Nucleus accumbens (tissue), 56 donors: ENCODE data around the gene FNDC3B.
"Not testable (repeated sequence)": the region's sequence is repeated elsewhere in the genome, so short reads cannot be mapped to it uniquely, and the experiment has no call there.

Source experiments
- DNase-seq, 56 donors: peaks; one replicate each; lab custom pipeline; 2025; lab: John Stamatoyannopoulos, UW

Gene FNDC3B

DNA sequence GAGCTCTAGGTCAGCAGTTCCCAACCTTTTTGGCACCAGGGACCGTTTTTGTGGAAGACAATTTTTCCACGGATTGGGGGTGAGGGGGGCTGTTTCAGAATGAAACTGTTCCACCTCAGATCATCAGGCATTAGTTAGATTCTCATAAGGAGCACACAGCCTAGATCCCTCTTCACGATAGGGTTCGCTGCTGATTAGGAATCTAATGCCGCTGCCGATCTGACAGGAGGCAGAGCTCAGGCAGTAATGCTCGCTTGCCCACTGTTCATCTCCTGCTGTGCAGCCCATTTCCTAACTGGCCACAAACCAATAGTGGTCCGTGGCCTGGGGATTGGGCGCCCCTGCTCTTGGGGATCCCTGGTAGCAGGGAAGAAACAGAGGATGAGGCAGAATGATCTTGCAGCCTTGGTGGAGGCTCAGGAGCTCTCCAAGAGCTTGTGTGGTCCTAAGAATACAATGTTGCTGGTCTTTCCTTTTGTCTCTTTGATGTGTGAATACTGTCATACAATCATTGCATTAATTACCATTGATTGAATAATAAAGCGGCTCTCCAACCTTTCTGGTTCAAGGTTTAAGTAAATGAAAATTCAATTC is 183.2 kb downstream of the FNDC3B start:
- DNase-seq = no peak

DNA sequence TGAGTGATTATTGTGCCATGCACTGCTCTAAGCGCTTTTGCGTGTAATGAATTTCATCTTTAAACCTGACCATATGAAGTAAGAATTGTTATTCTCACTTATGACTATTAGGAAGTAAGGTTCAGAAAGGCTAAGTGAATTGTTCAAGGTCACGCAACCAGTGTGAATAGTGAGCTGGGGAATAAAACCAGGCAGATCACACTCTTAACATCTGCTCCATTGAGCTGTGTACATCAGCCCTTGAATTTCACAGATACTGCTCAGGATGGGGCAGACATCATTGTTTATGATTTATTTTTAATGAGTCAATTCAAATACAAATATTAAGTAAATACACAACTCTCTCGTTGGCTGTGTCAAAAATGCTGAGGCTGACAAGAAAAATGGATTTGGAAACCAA is 184.5 kb downstream of the FNDC3B start:
- no peak for DNase-seq

DNA sequence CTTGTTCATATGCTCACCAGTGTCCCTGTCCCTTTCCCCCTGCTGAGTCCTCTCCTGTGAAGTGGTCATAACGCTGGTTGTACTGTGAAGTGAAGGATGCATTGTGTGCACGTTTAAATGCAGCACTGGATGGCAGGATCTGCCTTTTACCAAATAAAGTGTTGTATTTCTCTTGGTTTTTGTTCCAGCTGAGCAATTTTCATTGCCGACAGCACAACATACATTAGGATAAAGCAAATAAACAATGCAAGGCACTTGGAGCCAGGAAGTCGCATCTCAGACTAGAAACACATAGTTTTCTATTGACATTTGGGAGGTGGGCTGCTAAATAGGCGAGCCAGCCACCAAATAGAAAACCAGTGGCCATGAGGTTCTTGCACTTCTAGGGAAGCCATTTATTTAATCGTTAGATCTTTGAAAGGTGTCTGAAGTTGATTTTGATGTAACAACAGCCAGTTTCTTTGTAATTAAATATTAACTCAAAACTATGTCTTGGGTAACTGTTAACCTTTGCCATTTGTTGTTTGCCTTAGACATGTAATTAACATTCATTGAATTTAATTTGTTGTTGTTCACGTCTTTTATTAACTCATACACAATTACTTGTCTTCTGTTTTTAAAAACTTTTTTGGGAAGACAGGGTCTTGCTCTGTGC is 185.3 kb downstream of the FNDC3B start:
- DNase-seq = no peak

- DNase-seq = no peak
These were observed 185.9 kb downstream of the FNDC3B start for GRCh38 chr3:172225215-172225707.

DNA sequence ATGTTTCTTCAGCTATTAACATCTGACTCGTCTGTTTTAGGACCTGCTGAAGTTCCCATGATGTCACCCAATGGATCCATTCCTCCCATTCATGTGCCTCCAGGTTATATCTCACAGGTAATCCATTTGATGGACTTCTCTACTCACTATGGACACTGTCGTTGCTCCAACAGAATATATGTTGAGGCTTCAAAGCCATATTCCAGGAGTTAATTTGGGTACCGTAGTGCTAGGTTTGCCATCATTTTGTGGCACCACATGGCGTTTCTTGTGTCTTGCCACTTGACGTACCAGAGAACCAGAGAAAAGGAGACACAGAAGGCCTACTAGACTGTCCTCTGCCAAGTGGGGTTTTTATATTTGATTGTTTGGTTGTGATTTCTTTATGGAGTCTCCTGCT is 187.5 kb downstream of the FNDC3B start:
- DNase-seq = no peak

- DNase-seq = no peak
These were observed 188.1 kb downstream of the FNDC3B start for GRCh38 chr3:172227340-172228035.

DNA sequence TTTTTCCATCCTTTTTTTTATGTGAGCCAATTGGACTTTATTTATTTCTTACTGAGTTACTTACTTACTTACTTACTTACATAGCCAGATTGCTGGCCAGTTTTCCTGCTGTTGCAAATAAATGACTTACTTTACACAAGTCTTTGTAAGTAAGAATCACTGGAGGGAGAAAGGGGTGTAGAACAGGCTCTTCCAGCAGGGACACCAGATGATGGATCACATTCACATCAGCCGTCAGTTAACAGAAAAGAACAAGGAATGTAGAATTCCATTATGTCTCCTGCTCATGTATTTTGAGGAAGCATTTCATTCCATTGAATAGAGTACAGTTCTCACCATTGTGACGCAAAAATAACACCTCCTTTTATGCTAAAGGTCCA is 188.6 kb downstream of the FNDC3B start:
- no peak for DNase-seq

- DNase-seq = no peak
These were observed 190.1 kb downstream of the FNDC3B start for GRCh38 chr3:172229462-172229861.

DNA sequence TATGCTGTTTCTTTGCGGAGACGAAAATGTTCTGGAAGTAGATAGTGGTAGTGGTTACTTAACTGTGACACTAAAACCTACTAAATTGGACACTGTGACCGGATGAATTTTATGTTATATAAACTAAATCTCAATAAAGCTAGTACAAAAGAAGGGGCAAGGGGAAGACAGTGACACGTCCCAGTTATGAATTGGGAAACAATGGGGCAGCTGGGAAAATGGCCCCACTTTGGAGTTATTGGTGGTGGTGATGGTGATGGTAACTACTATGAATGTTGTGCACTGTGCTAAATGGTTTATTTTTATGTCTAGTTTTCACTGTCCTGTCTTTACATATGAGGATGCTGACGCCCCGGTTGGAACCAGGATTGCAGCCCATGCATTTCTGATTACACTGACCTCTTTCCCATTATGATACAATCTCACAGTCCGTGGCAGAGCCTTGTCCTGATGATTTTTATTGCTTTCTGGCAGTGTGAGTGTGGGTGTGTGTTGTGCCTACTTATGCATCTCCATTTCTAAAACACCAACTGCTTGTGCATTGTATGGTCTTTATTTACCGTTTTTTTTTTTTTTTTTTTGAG is 192.0 kb downstream of the FNDC3B start:
- no peak for DNase-seq

DNA sequence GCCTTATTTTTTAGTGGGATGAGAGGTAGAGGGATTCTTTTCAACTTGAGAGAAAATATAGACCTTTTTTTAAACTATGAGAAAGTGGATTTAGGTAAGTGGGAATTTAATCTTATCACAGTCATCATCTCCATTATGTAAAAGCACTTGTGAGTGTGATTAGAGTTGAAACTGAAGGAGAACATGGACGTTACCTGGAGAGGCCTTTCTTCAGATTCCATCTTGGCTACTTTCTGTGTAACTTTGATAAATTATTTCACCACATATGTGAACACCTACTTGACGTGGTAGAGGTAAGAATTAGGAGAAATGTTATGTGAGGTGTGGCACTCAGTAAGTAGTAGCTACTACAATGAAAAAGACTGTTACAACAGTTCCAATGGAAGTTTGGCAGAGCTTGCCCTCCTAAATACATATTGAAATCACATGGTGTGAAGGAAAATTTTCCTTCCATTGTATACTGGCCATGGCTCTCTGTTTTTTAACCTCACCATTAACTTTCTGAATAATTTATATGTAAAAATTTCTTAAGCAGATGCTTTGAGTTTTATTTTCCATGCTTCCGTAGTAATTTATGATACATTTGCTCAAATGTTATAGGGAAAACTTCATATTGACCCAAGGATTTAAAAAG is 193.3 kb downstream of the FNDC3B start:
- no peak for DNase-seq

DNA sequence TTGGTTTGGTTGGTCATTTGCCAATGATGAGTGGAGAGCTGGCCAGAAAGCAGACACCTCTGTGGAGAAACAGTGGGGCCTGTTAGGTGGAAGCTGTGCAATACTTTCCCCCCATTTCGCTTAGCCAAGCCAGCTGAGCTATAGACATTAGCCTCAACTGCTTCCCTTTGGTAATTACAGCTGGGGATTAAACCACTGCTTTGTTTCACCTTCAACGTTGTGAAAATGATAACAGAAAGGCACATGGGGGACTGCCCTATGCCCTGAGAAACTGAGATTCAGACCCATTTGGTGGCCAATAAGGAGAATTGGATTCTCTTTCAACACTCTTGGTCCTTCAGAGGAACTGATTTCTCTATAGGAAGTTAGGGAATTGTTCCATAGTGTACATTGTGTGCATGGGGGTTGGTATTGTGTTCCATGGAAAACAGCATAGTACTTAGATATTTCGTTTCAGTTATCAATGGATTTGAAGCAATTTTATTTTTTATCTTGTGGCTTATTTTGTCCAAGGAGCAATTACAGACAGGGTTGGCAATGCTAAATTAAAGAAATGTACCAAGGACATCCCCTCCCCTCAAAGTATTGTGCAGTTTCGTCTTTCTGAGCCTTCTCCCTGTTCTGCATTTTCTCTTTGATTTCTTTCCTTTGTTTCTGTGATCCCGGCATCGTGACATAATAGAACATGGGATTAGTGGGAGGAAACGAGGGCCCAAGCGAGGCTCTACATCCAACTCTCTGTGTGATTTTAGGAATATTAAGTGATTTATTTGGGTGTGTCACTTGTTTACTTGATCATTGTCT is 194.3 kb downstream of the FNDC3B start:
- DNase-seq = no peak

DNA sequence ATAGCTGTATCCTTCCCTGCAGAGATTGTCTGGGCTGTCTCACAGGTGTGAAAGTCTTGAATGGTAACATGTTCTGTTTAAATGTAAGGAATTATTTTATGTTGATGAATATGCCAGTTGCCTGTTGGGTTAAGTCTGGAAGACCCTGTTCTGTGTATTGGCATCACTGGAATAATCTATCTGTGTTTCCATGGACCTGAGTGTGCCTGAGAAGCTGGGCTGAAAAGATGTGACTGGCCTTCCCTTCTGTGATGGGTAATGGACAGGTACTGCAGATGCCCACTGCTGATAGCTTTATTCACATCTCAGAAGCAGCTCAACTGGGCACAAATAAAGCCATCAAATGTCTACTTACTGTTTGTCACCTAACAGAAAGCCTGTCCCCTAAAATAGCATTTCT is 196.3 kb downstream of the FNDC3B start:
- DNase-seq = no peak

- no peak for DNase-seq
These were observed 197.7 kb downstream of the FNDC3B start for GRCh38 chr3:172236771-172237742.

GRCh38 chr3:172238188-172238587 is 198.8 kb downstream of the FNDC3B start:
- no peak for DNase-seq

- no peak for DNase-seq
These were observed 199.9 kb downstream of the FNDC3B start for GRCh38 chr3:172239218-172239790.

DNA sequence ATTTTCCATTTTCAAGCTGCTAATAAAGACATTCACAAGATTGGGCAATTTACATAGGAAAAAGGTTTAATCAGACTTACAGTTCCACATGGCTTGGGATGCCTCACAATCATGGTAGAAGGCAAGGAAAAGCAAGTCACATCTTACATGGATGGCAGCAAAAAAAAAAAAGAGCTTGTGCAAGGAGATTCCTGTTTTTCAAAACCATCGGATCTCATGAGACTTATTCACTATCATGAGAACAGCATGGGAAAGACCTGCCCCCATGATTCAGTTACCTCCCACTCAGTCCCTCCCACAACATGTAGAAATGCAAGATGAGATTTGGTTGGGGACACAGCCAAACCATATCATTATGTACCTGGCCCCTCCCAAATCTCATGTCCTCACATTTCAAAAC is 202.0 kb downstream of the FNDC3B start:
- DNase-seq = no peak

- not testable (repeated sequence) for DNase-seq
These were observed 203.1 kb downstream of the FNDC3B start for GRCh38 chr3:172242471-172242870.

DNA sequence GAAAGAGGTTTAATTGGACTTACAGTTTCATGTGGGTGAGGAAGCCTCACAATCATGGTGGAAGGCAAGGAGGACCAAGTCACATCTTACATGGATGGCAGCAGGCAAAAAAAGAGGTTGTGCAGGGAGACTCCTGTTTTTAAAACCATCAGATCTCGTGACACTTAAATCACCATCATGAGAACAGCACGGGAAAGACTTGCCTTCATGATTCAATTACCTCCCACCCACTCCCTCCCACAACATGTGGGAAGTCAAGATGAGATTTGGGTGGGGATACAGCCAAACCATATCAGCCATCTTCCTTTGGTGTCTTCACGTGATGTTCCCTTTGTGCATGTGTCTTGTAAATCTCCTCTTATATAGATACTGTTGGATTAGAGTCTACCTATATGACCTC is 204.0 kb downstream of the FNDC3B start:
- not testable (repeated sequence) for DNase-seq

DNA sequence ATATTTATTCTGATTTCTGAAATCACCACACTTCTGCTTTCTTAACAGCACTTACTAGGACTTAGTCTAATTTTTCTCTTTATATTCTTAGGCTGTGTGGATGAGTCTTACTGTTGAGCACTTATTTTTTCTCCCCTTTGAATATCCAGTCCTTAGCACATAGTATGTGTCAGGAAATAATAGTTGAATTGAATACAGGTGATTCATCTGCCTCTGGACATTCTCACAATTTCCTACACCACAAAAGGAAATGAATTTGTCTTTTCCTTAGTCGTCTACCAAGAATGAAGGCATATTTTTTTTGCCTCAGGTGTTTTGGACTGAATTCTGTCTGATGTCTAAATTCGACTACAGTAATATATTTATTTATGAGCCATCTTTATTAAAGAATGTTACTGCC is 204.6 kb downstream of the FNDC3B start:
- no peak for DNase-seq
